Panc1 (cell line): ENCODE data around the gene AGBL4. TPM values are rescaled to one million over a fixed set of nuclear protein-coding genes. Genes with fewer than 3 reads are reported as not detected.

Experiments
- ATAC-seq: fragments of 200-7000 bp; cut with Tn5 transposase; 2 replicates; pipeline ENCODE4 v1.9.1; 2020; ENCODE audit warnings: mild to moderate bottlenecking, moderate library complexity
- BruUV-seq: library from RNA; stranded (reverse); fragments of 400-500 nt; replicated peaks from 2 replicates; lab custom pipeline; 2021; lab: Mats Ljungman, UMichigan
- CTCF ChIA-PET: fragments of 300-600 bp; sonication (Branson Sonifier 250); formaldehyde crosslinking; loops from one replicate; lab custom pipeline; 2022; ENCODE audit warnings: antibody characterized with exemption; lab: Charles Lee
- POLR2A ChIA-PET: fragments of 300-600 bp; sonication (Branson Sonifier 250); formaldehyde crosslinking; loops from one replicate; lab custom pipeline; 2022; ENCODE audit warnings: antibody characterized with exemption; lab: Charles Lee
- DNase-seq: peaks from one replicate; pipeline ENCODE4 v3.0.0-alpha.2; 2010; ENCODE audit warnings: low read depth, low spot score
- H3K27ac ChIP-seq: 2 replicates; pipeline ENCODE4 v1.5.1; 2011; ENCODE audit warnings: mild to moderate bottlenecking, low read length, inconsistent platforms
- H3K27me3 ChIP-seq: fragments of 200-500 bp; sonication (Bioruptor generic); 2 replicates; pipeline ENCODE4 v1.6.0; 2014; ENCODE audit warnings: low read length, inconsistent platforms; ENCODE audit not compliant: control insufficient read depth, insufficient read depth
- H3K36me3 ChIP-seq: fragments of 200-500 bp; sonication (Bioruptor generic); 2 replicates; pipeline ENCODE4 v1.5.1; 2014; ENCODE audit warnings: inconsistent platforms, mild to moderate bottlenecking, low read length, moderate library complexity; ENCODE audit not compliant: control insufficient read depth, insufficient read depth
- H3K4me1 ChIP-seq: 2 replicates; pipeline ENCODE4 v1.5.1; 2011; ENCODE audit warnings: inconsistent platforms, mild to moderate bottlenecking, low read length, moderate library complexity; ENCODE audit not compliant: control insufficient read depth, insufficient read depth
- H3K4me3 ChIP-seq, 2 experiments: 2 replicates each; pipeline ENCODE4 v1.5.1; 2011 to 2012; ENCODE audit warnings: low read depth in 2 of 2, low read length in 2 of 2, mild to moderate bottlenecking in 2 of 2, inconsistent platforms in 1 of 2, moderate library complexity in 1 of 2
- H3K9me3 ChIP-seq: fragments of 200-500 bp; sonication (Bioruptor generic); 2 replicates; pipeline ENCODE4 v1.5.1; 2014; ENCODE audit warnings: low read depth, mild to moderate bottlenecking, inconsistent platforms, low read length, moderate library complexity; ENCODE audit not compliant: control insufficient read depth, insufficient read depth
- POLR2AphosphoS5 ChIP-seq: IDR thresholded peaks from 2 replicates; pipeline ENCODE4 v1.6.1; 2012; ENCODE audit warnings: mild to moderate bottlenecking, low read depth, low read length, moderate library complexity
- REST ChIP-seq, 2 experiments: IDR thresholded peaks; 2 replicates each; pipeline ENCODE4 v1.6.1; 2011 to 2012; ENCODE audit warnings: low read depth in 2 of 2, control low read depth in 1 of 2, low read length in 1 of 2, mild to moderate bottlenecking in 1 of 2, moderate library complexity in 1 of 2; ENCODE audit not compliant: insufficient read depth in 1 of 2
- SIN3A ChIP-seq: IDR thresholded peaks from 2 replicates; pipeline ENCODE4 v1.6.1; 2012; ENCODE audit warnings: low read depth, mild to moderate bottlenecking, low read length, moderate library complexity, borderline replicate concordance; ENCODE audit not compliant: insufficient read depth
- TCF7L2 ChIP-seq: IDR thresholded peaks from 2 replicates; pipeline ENCODE4 v1.6.1; 2011; ENCODE audit warnings: mild to moderate bottlenecking, low read depth, low read length, inconsistent platforms
- in situ Hi-C: cut with HindIII; loops from 2 replicates; pipeline ENCODE4 v1.10.0; 2016; ENCODE audit warnings: low sequenced_read_pairs, low pct_unique_long_range_greater_than_20kb
- intact Hi-C: fragments of 100-400 bp; cut with micrococcal nuclease; formaldehyde crosslinking; loops from one replicate; pipeline ENCODE4 v1.10.0; 2022; ENCODE audit not compliant: unreplicated experiment
- total RNA-seq: library from RNA; stranded (reverse); gene quantifications from one replicate; pipeline ENCODE4 v1.2.1, GENCODE V29; 2021; ENCODE audit not compliant: unreplicated experiment
- TF ChIP-seq, protein P1 (sequence below): fragments of 450-650 bp; IDR thresholded peaks from 2 replicates; pipeline ENCODE4 v1.5.1; 2017; ENCODE audit warnings: mild to moderate bottlenecking

Gene AGBL4
- total RNA-seq, 1 experiment from 2014 or later = not detected

DNA sequence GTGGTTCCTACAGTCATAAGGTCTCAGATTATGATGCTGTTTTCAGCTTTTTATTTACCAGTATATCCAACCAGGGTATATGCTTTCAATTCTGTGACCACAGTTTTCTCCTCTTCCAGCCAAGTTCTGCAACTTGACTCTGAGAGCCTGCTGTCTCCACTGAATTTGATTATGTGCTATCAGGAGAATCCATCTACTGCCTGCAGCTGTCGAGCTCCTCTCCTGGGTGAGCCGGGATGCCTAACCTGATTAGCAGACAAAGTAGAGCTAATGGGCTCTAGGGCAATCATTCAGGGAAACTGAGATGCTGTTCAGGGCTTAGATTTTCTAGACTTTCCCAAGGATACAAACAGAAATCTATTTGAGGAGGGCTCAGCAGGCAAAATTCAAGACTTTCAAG, 975.6 kb downstream of the AGBL4 start:
- H3K27me3 ChIP-seq = no peaks in the 10 kb centered on the region
- in situ Hi-C loops = no loop called here

DNA sequence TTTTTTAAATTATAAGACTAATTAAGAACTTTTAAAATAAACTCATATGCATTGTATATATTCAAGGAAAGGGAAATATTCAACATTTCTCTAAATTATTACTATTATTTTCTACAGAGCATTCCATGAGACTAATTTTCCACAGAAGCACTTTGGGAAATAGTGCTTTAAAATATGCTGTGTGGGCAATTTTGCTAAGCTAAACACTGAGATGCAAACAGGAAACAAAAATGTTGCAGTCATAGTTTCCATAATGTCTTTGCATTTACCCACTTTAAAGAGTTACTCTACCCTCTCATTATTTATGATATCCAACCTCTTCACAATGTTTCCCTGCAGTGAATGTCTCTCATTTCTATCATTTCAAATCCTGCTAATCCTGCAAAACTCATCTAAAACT, 977.4 kb downstream of the AGBL4 start:
- DNase-seq (no peak), ATAC-seq (no peak)
- H3K27me3 ChIP-seq = no peaks in the 10 kb centered on the region
- ChIA-PET CTCF (no interaction called here), POLR2A (no interaction called here)
- intact Hi-C loops (no loop called here), in situ Hi-C loops (no loop called here)
- H3K9me3 ChIP-seq = no peaks in the 10 kb centered on the region
- H3K27ac ChIP-seq = no peak overlapping the region
- H3K4me1 ChIP-seq = no peaks in the 10 kb centered on the region
- no peaks in the 10 kb centered on the region for H3K36me3 ChIP-seq
- TF ChIP-seq SIN3A = no peak
- no peak for TF ChIP-seq TCF7L2
- TF ChIP-seq POLR2AphosphoS5 = no peak
- TF ChIP-seq, protein P1, sequence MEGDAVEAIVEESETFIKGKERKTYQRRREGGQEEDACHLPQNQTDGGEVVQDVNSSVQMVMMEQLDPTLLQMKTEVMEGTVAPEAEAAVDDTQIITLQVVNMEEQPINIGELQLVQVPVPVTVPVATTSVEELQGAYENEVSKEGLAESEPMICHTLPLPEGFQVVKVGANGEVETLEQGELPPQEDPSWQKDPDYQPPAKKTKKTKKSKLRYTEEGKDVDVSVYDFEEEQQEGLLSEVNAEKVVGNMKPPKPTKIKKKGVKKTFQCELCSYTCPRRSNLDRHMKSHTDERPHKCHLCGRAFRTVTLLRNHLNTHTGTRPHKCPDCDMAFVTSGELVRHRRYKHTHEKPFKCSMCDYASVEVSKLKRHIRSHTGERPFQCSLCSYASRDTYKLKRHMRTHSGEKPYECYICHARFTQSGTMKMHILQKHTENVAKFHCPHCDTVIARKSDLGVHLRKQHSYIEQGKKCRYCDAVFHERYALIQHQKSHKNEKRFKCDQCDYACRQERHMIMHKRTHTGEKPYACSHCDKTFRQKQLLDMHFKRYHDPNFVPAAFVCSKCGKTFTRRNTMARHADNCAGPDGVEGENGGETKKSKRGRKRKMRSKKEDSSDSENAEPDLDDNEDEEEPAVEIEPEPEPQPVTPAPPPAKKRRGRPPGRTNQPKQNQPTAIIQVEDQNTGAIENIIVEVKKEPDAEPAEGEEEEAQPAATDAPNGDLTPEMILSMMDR = no peak
- TF ChIP-seq REST (IDR thresholded peaks at IDR 0.05; ENCODE audit: insufficient read depth in 1 of 2, low read depth in 2 of 2, low read length in 1 of 2) = no peak
- H3K4me3 ChIP-seq = no peak overlapping the region
- no TSS peak for BruUV-seq

More for the DNA sequence above, 975.6 kb downstream of the AGBL4 start:
- no peak for TF ChIP-seq POLR2AphosphoS5
- no peak for TF ChIP-seq SIN3A
- TF ChIP-seq, protein P1 = no peak
- TF ChIP-seq REST (IDR thresholded peaks at IDR 0.05; ENCODE audit: insufficient read depth in 1 of 2, low read depth in 2 of 2, low read length in 1 of 2) = no peak
- no peak for TF ChIP-seq TCF7L2
- CTCF ChIA-PET = no interaction called here
- intact Hi-C loops = no loop called here
- ATAC-seq (no peak), DNase-seq (no peak)
- Histone ChIP-seq H3K9me3 (no peaks in the 10 kb centered on the region), H3K4me1 (no peaks in the 10 kb centered on the region), H3K27ac (no peak overlapping the region), H3K4me3 (no peak overlapping the region), H3K36me3 (no peaks in the 10 kb centered on the region)
- no TSS peak for BruUV-seq
- POLR2A ChIA-PET = no interaction called here
